Mononuclear cell (primary cell): ENCODE data around the gene UBL5. TPM values are rescaled to one million over a fixed set of nuclear protein-coding genes. Genes with fewer than 3 reads are reported as not detected.

ENCODE experiments used
- H3K27me3 ChIP-seq: 2 replicates; pipeline ENCODE4 v1.6.0; 2011; ENCODE audit warnings: low read length, control low read depth; ENCODE audit not compliant: insufficient read depth
- H3K4me1 ChIP-seq: 2 replicates; pipeline ENCODE4 v1.5.1; 2011; ENCODE audit warnings: mild to moderate bottlenecking, low read length, control low read depth; ENCODE audit not compliant: insufficient read depth
- H3K4me3 ChIP-seq: 2 replicates; pipeline ENCODE4 v1.5.1; 2011; ENCODE audit warnings: mild to moderate bottlenecking, low read length, moderate library complexity
- H3K9me3 ChIP-seq: 2 replicates; pipeline ENCODE4 v1.5.1; 2011; ENCODE audit warnings: low read depth, mild to moderate bottlenecking, control low read depth, low read length
- total RNA-seq: library from RNA; depleted of rRNA; stranded (reverse); fragments of >200 nt; gene quantifications from one replicate; pipeline ENCODE4 v1.2.3, GENCODE V29; 2012

UBL5 gene
- total RNA-seq, 1 donor: 75.8 TPM

DNA sequence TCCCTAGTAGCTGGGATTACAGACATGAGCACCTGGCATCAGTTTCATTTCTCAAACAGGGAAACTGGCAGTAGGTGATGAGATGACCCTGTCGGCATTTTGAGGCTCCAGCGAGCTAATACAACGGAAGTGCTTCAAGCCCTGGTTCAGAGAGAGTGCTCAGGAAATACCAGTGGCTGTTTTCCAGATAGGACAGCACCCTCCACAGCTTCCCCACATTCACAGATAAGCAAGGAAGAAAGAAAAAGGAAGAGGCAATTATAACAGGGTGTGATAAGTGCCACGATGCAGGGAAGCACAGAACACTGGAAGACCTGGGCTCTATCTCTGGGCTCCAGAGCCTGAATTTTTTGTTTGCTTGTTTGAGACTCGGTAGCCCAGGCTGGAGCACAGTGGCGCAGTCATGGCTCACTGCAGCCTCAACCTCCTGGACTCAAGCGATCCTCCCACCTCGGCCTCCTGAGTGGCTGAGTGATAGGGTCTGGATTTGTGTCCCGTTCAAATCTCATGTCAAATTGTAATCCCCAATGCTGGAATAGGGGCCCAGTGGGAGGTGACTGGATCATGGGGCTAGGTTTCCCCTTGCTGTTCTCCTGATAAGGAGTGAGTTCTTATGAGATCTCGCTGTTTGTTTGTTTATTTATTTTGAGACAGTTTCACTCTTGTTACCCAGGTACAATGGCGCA is 50.9 kb downstream of the UBL5 start:
- Histone ChIP-seq H3K9me3 (no peaks in the 10 kb centered on the region), H3K4me3 (no peak overlapping the region), H3K4me1 (no peaks in the 10 kb centered on the region), H3K27me3 (no peaks in the 10 kb centered on the region)

Other genes with a start within 250 kb of the UBL5 start
- 38.1 TPM for gene ZNF121, start 243.4 kb upstream of the UBL5 start, total RNA-seq
- 32.1 TPM for gene ZNF561, start 206.7 kb upstream of the UBL5 start, total RNA-seq
- gene ZNF562, start 152.8 kb upstream of the UBL5 start, total RNA-seq: 18.9 TPM
- 4.8 TPM for gene ZNF846, start 59.2 kb upstream of the UBL5 start, total RNA-seq
- 17.1 TPM for gene FBXL12, start 8.8 kb upstream of the UBL5 start, total RNA-seq
- gene PIN1, start 7.4 kb downstream of the UBL5 start, total RNA-seq: 44.7 TPM
- gene OLFM2, start 108.6 kb downstream of the UBL5 start, total RNA-seq: 1.3 TPM
- gene COL5A3, start 182.6 kb downstream of the UBL5 start, total RNA-seq: 1.0 TPM
- 0.10 TPM for gene RDH8, start 185.6 kb downstream of the UBL5 start, total RNA-seq